PC-3 (cell line): ENCODE measurements around the gene STXBP5L. TPM values are rescaled to one million over a fixed set of nuclear protein-coding genes. Genes with fewer than 3 reads are reported as not detected.
A peak's percentile ranks its signal among the peaks of the same experiment; 100 is the strongest.

Source experiments
- ATAC-seq: fragments of 200-7000 bp; cut with Tn5 transposase; 2 replicates; pipeline ENCODE4 v1.9.1; 2020; ENCODE audit warnings: mild to moderate bottlenecking, moderate library complexity
- BruUV-seq: library from RNA; stranded (reverse); fragments of 400-500 nt; replicated peaks from 2 replicates; lab custom pipeline; 2021; lab: Mats Ljungman, UMichigan
- CTCF ChIA-PET: fragments of 300-600 bp; sonication (Branson Sonifier 250); formaldehyde crosslinking; loops from one replicate; lab custom pipeline; 2022; ENCODE audit warnings: antibody characterized with exemption; lab: Charles Lee
- POLR2A ChIA-PET: fragments of 300-600 bp; sonication (Branson Sonifier 250); formaldehyde crosslinking; loops from one replicate; lab custom pipeline; 2022; ENCODE audit warnings: antibody characterized with exemption; ENCODE audit not compliant: unreplicated experiment; lab: Charles Lee
- DNase-seq: peaks from one replicate; pipeline ENCODE4 v3.0.0-alpha.2; 2015
- H2AFZ ChIP-seq: fragments of 300-600 bp; sonication (generic); 2 replicates; pipeline ENCODE4 v1.6.0; 2016; ENCODE audit warnings: antibody characterized with exemption, low read length
- H3F3A ChIP-seq: fragments of 300-600 bp; sonication (generic); one replicate; pipeline ENCODE4 v1.6.0; 2017; ENCODE audit warnings: antibody characterized with exemption, low read length, control low read depth, mild to moderate bottlenecking; ENCODE audit not compliant: unreplicated experiment
- H3K27ac ChIP-seq: fragments of 300-600 bp; sonication (generic); 2 replicates; pipeline ENCODE4 v1.5.1; 2016; ENCODE audit warnings: mild to moderate bottlenecking, low read length
- H3K27me3 ChIP-seq: fragments of 300-600 bp; sonication (generic); 2 replicates; pipeline ENCODE4 v1.6.1; 2016; ENCODE audit warnings: low read length, mixed read lengths
- H3K36me3 ChIP-seq: fragments of 300-600 bp; sonication (generic); 2 replicates; pipeline ENCODE4 v1.6.1; 2016; ENCODE audit warnings: low read depth, mixed run types, low read length, mixed read lengths
- H3K4me1 ChIP-seq: fragments of 300-600 bp; sonication (generic); 2 replicates; pipeline ENCODE4 v1.5.1; 2016; ENCODE audit warnings: low read length; ENCODE audit not compliant: insufficient read depth
- H3K4me2 ChIP-seq: fragments of 300-600 bp; sonication (generic); 2 replicates; pipeline ENCODE4 v1.6.0; 2016; ENCODE audit warnings: low read length
- H3K4me3 ChIP-seq: fragments of 300-600 bp; sonication (generic); 2 replicates; pipeline ENCODE4 v1.5.1; 2016; ENCODE audit warnings: mild to moderate bottlenecking, low read length, mixed read lengths
- H3K79me2 ChIP-seq: fragments of 300-600 bp; sonication (generic); 2 replicates; pipeline ENCODE4 v1.6.1; 2017; ENCODE audit warnings: low read length, mixed read lengths
- H3K9ac ChIP-seq: fragments of 300-600 bp; sonication (generic); 2 replicates; pipeline ENCODE4 v1.6.0; 2016; ENCODE audit warnings: mild to moderate bottlenecking, low read length
- H3K9me2 ChIP-seq: fragments of 300-600 bp; sonication (generic); replicated peaks from 2 replicates; pipeline ENCODE4 v1.6.1; 2016; ENCODE audit warnings: mixed run types, low read length, mixed read lengths
- H3K9me3 ChIP-seq: fragments of 300-600 bp; sonication (generic); 2 replicates; pipeline ENCODE4 v1.6.1; 2016; ENCODE audit warnings: low read length, mixed read lengths
- H4K20me1 ChIP-seq: fragments of 300-600 bp; sonication (generic); 2 replicates; pipeline ENCODE4 v1.6.1; 2016; ENCODE audit warnings: low read length, mixed read lengths
- EZH2 ChIP-seq: fragments of 300-600 bp; sonication (generic); IDR thresholded peaks from one replicate; pipeline ENCODE4 v1.6.1; 2017; ENCODE audit warnings: antibody characterized with exemption, mild to moderate bottlenecking, low read length; ENCODE audit not compliant: unreplicated experiment
- EZH2phosphoT487 ChIP-seq: fragments of 300-600 bp; sonication (generic); IDR thresholded peaks from 2 replicates; pipeline ENCODE4 v1.6.1; 2018; ENCODE audit warnings: mild to moderate bottlenecking, antibody characterized with exemption, low read length, borderline replicate concordance
- intact Hi-C: fragments of 100-400 bp; cut with micrococcal nuclease; formaldehyde crosslinking; loops from 2 replicates; pipeline ENCODE4 v1.9.0; 2023
- total RNA-seq: library from RNA; depleted of rRNA; stranded (reverse); fragments of >200 nt; gene quantifications from 2 replicates; pipeline ENCODE4 v1.2.3, GENCODE V29; 2014
- TF ChIP-seq, protein P1 (sequence below): fragments of 300-600 bp; sonication (generic); conservative IDR thresholded peaks from 2 replicates; pipeline ENCODE4 v1.5.1; 2017; ENCODE audit warnings: antibody characterized with exemption, low read depth, mild to moderate bottlenecking, low read length

STXBP5L gene
- total RNA-seq, 1 experiment from 2014 or later, result not detected

- CTCF ChIA-PET, result no interaction called here
- Histone ChIP-seq H3K9ac (no peak overlapping the region), H3F3A (no peaks in the 10 kb centered on the region), H3K27ac (no peak overlapping the region), H2AFZ (no peak overlapping the region), H4K20me1 (no peaks in the 10 kb centered on the region), H3K27me3 (peaks cover 11% of the 10 kb centered on the region; the same call in 1 of the 2 replicates), H3K79me2 (no peaks in the 10 kb centered on the region), H3K4me3 (no peak overlapping the region), H3K4me2 (no peak overlapping the region), H3K36me3 (no peaks in the 10 kb centered on the region), H3K4me1 (no peaks in the 10 kb centered on the region), H3K9me3 (no peaks in the 10 kb centered on the region), H3K9me2 (no peaks in the 10 kb centered on the region)
- no TSS peak for BruUV-seq
- ATAC-seq, result peak; percentile 66
- TF ChIP-seq, protein P1, sequence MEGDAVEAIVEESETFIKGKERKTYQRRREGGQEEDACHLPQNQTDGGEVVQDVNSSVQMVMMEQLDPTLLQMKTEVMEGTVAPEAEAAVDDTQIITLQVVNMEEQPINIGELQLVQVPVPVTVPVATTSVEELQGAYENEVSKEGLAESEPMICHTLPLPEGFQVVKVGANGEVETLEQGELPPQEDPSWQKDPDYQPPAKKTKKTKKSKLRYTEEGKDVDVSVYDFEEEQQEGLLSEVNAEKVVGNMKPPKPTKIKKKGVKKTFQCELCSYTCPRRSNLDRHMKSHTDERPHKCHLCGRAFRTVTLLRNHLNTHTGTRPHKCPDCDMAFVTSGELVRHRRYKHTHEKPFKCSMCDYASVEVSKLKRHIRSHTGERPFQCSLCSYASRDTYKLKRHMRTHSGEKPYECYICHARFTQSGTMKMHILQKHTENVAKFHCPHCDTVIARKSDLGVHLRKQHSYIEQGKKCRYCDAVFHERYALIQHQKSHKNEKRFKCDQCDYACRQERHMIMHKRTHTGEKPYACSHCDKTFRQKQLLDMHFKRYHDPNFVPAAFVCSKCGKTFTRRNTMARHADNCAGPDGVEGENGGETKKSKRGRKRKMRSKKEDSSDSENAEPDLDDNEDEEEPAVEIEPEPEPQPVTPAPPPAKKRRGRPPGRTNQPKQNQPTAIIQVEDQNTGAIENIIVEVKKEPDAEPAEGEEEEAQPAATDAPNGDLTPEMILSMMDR, result peak; percentile 65
- TF ChIP-seq EZH2phosphoT487, result no peak
- no peak for TF ChIP-seq EZH2
- intact Hi-C loops, result loop anchor here (1.0 to 5.0 kb wide), 2 partner anchors 340 to 591 kb away; no protein-coding TSS in a partner anchor
- POLR2A ChIA-PET, result no interaction called here
- peak; percentile 51 for DNase-seq
These were observed 244.6 kb downstream of the STXBP5L start for GRCh38 chr3:121152573-121152972.

- Histone ChIP-seq H3K27ac (no peak overlapping the region), H3K4me1 (no peaks in the 10 kb centered on the region), H2AFZ (no peak overlapping the region), H4K20me1 (no peaks in the 10 kb centered on the region), H3K9me2 (no peaks in the 10 kb centered on the region), H3K4me2 (no peak overlapping the region), H3K4me3 (no peak overlapping the region), H3K27me3 (peaks cover 18% of the 10 kb centered on the region; the same call in 1 of the 2 replicates), H3K9me3 (no peaks in the 10 kb centered on the region), H3K79me2 (no peaks in the 10 kb centered on the region), H3F3A (no peaks in the 10 kb centered on the region), H3K9ac (no peak overlapping the region), H3K36me3 (no peaks in the 10 kb centered on the region)
- intact Hi-C loops, result loop anchor here (5.0 kb wide), 1 partner anchor 338 kb away; no protein-coding TSS in a partner anchor
- no peak for DNase-seq
- ChIA-PET CTCF (no interaction called here), POLR2A (no interaction called here)
- TF ChIP-seq EZH2phosphoT487 (no peak), EZH2 (no peak)
- TF ChIP-seq, protein P1, result no peak
- no TSS peak for BruUV-seq
- no peak for ATAC-seq
These were observed 245.8 kb downstream of the STXBP5L start for GRCh38 chr3:121153851-121154250.

- intact Hi-C loops, result no loop called here
- H3K36me3 ChIP-seq, result no peaks in the 10 kb centered on the region
These were observed 247.0 kb downstream of the STXBP5L start for GRCh38 chr3:121155028-121155427.

More at GRCh38 chr3:121155028-121155427, 247.0 kb downstream of the STXBP5L start:
- no peak overlapping the region for H3K9ac ChIP-seq
- H3K4me2 ChIP-seq, result no peak overlapping the region
- POLR2A ChIA-PET, result no interaction called here
- peaks cover 18% of the 10 kb centered on the region; the same call in 1 of the 2 replicates for H3K27me3 ChIP-seq
- no peaks in the 10 kb centered on the region for H4K20me1 ChIP-seq
- no peak for TF ChIP-seq EZH2phosphoT487
- no peaks in the 10 kb centered on the region for H3K79me2 ChIP-seq
- no peaks in the 10 kb centered on the region for H3K9me3 ChIP-seq
- H3K4me3 ChIP-seq, result no peak overlapping the region
- H3K9me2 ChIP-seq, result no peaks in the 10 kb centered on the region
- DNase-seq, result peak; percentile 14
- ATAC-seq, result no peak; the same call in 1 of the 2 replicates
- CTCF ChIA-PET, result no interaction called here
- no peak overlapping the region for H3K27ac ChIP-seq
- BruUV-seq, result no TSS peak
- no peak overlapping the region for H2AFZ ChIP-seq
- no peaks in the 10 kb centered on the region for H3K4me1 ChIP-seq
- no peaks in the 10 kb centered on the region for H3F3A ChIP-seq
